GM19455 (cell line): ENCODE results near the gene LRRFIP1.
"Not testable (repeated sequence)": the region's sequence is repeated elsewhere in the genome, so short reads cannot be mapped to it uniquely, and the experiment has no call there.

Source experiments
- ATAC-seq: cut with Tn5 transposase; IDR thresholded peaks from one replicate; pipeline ENCODE4 v1.9.1; 2021; ENCODE audit not compliant: unreplicated experiment

The LRRFIP1 gene

DNA sequence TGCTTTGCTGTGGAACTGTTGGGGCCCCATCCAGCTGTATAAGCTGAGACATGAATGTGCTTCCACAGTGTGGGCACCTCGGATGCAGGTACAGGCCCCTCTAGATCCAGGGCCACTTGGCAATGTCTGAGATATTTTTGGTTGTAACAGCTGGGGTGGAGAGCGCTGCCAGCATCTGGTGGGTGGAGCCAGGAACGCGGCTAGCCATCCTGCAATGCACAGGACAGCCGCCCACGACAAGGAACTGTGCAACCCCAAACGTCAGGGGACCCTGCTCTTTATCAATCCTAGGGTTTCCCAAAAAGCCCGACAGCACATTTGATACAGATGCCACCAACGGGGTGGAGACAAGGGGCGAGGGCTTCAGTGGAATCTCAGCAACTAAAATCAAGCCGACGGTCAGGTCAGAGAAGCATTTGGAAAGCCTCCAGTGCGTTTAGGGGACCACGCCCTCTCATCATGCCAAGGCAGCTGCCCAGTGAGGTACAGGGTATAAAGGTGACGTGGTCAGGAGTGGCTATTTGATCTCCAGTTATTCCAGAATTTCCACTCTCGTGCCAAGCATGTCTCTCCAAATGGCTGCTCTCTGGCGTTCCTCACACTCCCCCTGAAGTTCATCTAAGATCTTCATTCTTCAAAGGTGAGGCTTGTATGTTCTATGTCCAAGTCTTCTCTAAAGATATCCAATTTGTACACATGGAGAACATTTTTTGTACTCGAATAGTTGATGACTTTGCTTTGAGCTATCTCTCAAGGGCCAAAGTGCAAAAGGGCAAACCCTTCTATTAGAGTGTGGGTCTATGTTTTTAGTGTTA lies 55.7 kb downstream of the LRRFIP1 start:
- ATAC-seq = no peak

DNA sequence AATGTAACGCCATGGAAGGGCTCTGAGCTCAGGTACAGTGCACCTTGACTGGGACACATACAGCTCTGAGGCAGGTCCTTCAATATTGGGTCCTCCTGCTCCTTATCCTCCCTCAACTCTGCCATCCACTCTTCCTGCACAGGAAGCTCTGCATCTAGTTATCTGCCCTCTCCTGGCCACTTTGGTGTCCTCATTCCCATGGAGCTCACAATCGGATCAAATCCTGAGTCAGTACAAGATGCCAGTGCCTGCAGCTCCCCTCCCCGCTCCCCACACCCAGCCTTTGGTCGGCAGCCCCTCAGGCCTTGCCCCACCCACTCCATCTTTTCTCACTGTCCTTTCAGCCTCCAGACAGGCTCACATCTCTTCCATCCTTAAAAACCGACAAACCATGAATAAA lies 58.0 kb downstream of the LRRFIP1 start:
- ATAC-seq = no peak

DNA sequence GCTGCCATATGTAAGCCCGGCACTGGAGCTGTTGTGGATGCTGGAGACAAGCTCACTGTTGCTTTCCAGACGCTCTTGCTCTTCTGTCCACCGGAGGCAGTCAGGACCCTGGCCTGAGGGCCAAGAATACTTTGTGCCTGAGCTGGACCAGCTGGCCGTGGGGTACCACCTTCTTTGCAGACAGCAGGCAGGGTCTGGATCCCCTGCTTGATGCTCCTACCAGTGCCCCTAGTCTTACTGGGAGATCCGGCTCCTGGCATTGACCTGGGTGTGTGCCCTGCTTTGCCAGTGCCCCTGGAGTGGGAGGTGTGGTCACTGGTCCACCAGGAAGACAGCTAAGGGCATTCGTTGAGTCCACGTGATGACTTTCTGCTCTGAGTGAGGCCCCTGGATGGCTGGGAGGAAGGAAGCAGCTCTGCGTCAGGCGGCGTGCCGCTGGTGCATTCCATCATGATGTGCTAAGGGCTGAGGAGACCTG lies 59.3 kb downstream of the LRRFIP1 start:
- no peak for ATAC-seq

- no peak for ATAC-seq
These were observed 60.7 kb downstream of the LRRFIP1 start for GRCh38 chr2:237688081-237688480.

DNA sequence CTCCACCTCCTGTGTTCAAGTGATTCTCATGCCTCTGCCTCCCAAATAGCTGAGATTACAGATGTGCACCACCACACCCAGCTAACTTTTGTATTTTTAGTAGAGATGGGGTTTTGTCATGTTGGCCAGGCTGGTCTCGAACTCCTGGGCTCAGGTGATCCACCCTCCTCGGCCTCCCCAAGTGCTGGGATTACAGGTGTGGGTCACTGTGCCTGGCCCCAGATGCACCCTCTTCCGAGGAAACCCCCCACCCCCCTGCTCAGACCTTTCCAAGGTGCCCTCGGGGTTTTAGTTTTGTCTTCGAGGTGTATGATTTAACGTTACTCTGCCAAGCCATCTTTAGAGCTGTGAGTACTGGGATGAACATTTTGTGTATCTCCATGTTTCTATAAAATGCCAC lies 61.2 kb downstream of the LRRFIP1 start:
- ATAC-seq = not testable (repeated sequence)

- ATAC-seq = no peak
These were observed 62.1 kb downstream of the LRRFIP1 start for GRCh38 chr2:237689336-237690131.

DNA sequence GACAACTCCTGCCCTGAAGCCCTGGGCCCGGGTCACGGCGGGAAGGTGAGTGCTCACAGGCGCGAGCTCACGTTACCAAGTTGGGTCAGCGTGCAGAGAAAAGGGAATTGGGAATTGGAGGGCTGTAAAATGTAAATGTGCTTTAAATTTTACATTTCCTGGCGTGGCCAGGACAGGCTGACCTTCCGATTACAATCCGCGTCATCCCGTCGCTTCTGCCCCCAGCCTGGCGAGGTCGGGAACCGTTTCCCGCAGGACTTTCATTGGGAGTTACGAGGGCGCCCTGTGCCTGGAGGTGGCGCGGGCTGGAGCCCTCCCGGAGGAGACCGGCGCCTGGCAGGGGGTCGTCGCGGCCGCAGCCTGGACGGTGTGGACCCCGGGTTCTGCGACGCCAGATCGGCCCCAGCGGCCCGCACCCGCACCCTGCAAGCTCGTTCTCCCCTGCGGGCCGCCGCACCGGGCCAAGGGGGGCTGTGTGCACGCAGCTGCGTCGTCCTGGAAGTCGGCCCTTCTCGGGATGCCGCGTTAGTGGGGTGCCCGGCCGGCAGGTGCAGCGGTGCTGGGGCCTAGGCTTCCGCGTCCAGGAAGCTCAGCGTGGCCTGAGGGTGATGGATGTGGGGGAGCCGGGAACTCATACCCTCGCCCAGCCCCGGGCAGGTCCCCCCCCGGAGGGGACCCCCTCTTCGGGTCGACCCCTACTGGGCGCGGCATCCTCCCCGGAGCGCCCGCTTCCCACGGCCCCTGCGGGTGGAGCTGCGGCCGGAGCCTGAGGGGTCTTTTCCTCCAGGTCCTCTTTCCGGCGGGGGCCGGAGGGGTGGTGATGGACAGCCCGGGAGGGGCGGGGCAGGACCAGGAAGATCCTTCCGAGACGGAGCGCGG lies 63.9 kb downstream of the LRRFIP1 start:
- ATAC-seq = peak; percentile 47

- peak; percentile 57 for ATAC-seq
These were observed 64.7 kb downstream of the LRRFIP1 start for GRCh38 chr2:237691908-237692600.

GRCh38 chr2:237692601-237693290 lies 65.4 kb downstream of the LRRFIP1 start:
- ATAC-seq = peak; percentile 3

DNA sequence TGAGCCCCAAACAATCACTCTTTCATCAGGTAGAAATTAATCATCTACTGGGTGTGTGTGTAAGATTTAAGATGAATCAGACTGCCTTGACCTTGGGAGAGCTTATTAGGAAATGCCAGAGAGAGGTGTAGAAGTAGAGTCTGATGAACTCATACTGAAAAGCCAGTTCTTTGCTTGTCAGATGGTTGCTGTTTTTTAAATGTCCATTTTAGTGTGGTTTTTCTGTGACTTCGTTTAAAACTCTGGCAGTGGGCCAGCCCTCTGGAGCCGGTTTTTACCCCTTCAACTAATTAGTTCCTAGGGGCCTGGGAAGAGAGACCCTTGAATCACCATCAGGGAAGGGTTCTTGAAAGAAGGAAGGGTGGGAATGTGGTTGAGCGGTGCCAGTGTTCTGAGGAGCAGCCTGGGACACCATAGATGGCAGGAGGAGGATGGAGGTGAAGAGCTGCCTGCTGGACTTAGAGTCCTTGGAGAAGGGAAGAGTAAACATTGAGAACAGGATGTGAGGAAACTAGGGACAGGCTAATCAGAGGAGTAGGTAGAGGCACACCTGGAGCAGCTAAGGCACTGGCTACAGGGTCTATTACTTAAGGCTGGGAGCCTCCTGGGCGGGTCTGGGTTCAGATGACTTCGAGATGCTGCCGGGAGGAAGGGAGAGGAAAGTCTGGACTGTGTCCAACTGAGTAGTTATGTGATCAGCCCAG lies 66.1 kb downstream of the LRRFIP1 start:
- ATAC-seq = no peak

DNA sequence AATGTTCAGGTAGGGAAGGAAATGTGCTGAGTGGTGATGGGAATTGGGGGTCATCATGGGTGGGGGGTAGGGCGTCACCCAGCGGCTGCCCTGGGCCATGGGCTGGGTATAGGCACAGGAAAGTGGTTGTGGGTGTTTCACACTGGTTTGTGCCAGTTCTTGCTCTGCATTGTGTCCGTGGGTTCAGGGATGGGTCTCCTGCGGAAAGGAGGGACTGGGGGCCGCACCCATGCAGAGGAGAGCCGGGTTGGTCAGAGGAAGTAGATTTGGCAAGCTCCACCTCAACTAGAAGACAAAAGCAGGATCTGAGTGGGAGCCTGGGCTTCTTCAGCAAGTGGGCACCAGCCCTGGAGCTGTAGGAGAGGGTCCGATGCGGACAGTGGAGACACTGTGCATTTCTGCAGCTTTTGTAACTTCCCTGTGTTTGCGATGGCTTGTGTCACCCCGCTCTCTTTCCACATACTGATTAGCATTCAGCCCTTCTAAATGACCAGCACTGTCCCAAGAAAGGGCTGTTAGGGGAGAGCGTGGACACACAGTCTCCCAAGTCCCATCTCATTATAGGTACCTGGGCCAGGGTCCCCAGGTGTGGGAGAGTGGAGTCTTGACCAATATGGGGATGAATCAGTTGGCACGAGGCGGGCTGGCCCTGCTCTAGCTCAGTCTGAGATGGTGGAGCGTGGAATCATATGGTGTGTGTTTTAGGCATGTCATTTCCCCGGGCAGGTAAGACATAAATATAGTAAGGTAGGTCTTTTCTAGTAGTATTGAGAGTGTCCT lies 67.2 kb downstream of the LRRFIP1 start:
- no peak for ATAC-seq

DNA sequence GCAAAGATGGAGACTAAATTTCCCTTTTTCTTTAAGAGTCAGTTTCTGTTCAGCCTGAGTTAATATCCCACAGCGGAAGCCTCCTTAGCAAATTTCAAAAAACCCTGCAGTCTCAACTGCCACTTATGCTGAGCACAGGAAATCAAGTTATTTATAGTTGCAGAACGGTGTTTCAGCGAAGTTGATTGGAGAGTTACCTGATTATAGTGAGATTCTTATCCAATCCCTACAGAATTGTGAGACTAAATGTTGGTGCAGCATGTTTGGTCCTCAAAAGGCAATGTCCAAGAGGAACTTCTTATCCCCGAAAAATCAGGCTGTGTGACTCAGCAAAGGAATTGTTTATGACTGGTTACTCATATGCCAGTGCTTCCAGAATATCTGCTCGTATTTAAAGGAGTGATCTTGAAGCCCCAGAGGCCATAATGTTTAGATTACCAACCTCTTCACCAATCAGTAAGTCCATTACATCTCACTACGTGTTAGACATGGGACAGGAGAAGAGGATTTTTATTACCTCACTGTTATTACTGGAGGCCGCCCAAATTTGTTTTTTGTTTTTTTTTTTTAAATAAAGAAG lies 67.9 kb downstream of the LRRFIP1 start:
- ATAC-seq = no peak

- no peak for ATAC-seq
These were observed 69.1 kb downstream of the LRRFIP1 start for GRCh38 chr2:237696461-237696860.

GRCh38 chr2:237697586-237698357 lies 70.4 kb downstream of the LRRFIP1 start:
- ATAC-seq = no peak

GRCh38 chr2:237698358-237698694 lies 70.9 kb downstream of the LRRFIP1 start:
- no peak for ATAC-seq

DNA sequence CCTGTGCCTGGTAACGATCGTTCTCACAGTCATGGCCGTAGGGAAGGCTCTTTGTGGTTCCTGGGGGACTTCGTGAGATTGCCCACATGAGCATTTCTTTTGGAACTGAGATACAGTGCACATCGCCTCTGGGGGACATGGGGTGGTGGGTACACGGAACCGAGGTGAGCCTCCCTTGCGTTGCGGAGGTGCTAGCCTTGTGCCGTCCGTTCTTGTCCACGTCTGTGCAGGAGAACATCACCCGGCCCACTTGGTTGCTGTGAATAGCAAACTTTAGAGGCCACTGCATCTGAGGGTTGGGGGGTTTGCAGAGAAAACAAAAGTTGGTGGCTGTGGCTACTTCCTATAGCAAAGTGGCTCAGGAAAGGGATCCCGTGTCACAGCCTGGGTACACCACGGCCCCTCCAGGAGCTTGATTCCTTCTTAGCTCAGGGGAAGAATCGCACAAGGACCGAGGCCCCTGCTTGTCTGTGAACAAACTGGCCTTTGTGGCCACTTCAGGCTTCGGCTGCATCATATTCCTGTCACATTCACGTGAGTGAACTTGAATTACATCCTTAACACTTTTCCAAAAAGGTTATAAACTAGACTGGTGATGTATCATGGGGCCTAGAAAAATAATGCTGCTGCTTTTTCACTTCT lies 72.6 kb downstream of the LRRFIP1 start:
- ATAC-seq = no peak

- no peak for ATAC-seq
These were observed 73.2 kb downstream of the LRRFIP1 start for GRCh38 chr2:237700512-237701032.
